ENCODE results near the gene BAHD1. TPM values are rescaled to one million over a fixed set of nuclear protein-coding genes. Genes with fewer than 3 reads are reported as not detected.

The BAHD1 gene
- total and polyA plus RNA-seq, 2 donors (not counting 1 experiment from before 2014, with no cell fraction given), result 15.0 to 34.7 TPM

GRCh38 chr15:40463886-40464545 lies 23.3 kb downstream of the BAHD1 start:
- Mint-ChIP-seq H3K27ac (no peak overlapping the region), H3K27me3 (no peaks in the 10 kb centered on the region), H3K4me1 (no peaks in the 10 kb centered on the region), H3K9me3 (ENCODE audit: insufficient read depth) (no peaks in the 10 kb centered on the region), H3K4me3 (no peak overlapping the region)
- ChIA-PET CTCF (interaction anchor here (1.0 to 1.8 kb wide), 2 partner anchors 10 to 119 kb away, joined by 3 to 4 read pairs; no protein-coding TSS in a partner anchor), POLR2A (interaction anchor here (0.6 kb wide), 1 partner anchor 156 kb away, joined by 3 read pairs; the partner anchor contains the start of gene PLCB2)
- Histone ChIP-seq H3K4me1 (ENCODE audit: control insufficient read depth in 2 of 2, insufficient read depth in 2 of 2, low read length in 2 of 2) (no peaks in the 10 kb centered on the region), H3K9me3 (ENCODE audit: control extremely low read depth in 1 of 3, control insufficient read depth in 2 of 3, insufficient read depth in 1 of 3, low read length in 2 of 3) (no peaks in the 10 kb centered on the region), H3K36me3 (replicated peaks in 1 of 2; ENCODE audit: control extremely low read depth in 1 of 2, control insufficient read depth in 1 of 2, extremely low read depth in 1 of 2, insufficient read depth in 2 of 2, low read length in 1 of 2) (peaks cover 0 to 68% of the 10 kb centered on the region in 2 experiments), H3K79me2 (ENCODE audit: control insufficient read depth, insufficient read depth, low read length) (peaks cover 13% of the 10 kb centered on the region), H3K27ac (ENCODE audit: low read length in 2 of 2) (no peak overlapping the region), H3K4me2 (replicated peaks; ENCODE audit: low read depth, low read length, poor library complexity, severe bottlenecking) (no peak overlapping the region), H3K4me3 (ENCODE audit: control extremely low read depth in 1 of 5, extremely low read depth in 1 of 5, insufficient read depth in 1 of 5, low read depth in 2 of 5, low read length in 4 of 5) (no peak overlapping the region), H3K27me3 (replicated peaks in 1 of 4; ENCODE audit: control extremely low read depth in 1 of 4, control insufficient read depth in 3 of 4, insufficient read depth in 4 of 4, low read length in 3 of 4) (no peaks in the 10 kb centered on the region), H3K9ac (ENCODE audit: low read length) (no peak overlapping the region), H2AFZ (ENCODE audit: insufficient read depth, low read depth, low read length, poor library complexity, severe bottlenecking) (no peak overlapping the region), H4K20me1 (ENCODE audit: control insufficient read depth, insufficient read depth, low read length, poor library complexity, severe bottlenecking) (peaks cover 18% of the 10 kb centered on the region)
- WGBS (ENCODE audit: insufficient coverage), result 96% methylated on average over 12 of the region's 14 CpGs
- DNase-seq, result no peak
- TF ChIP-seq EZH2 (IDR thresholded peaks at IDR 0.05; ENCODE audit: borderline replicate concordance, insufficient read depth, low read depth, low read length, poor library complexity, severe bottlenecking), result no peak
- ATAC-seq (ENCODE audit: low read depth), result no peak
- intact Hi-C loops (cut with micrococcal nuclease), result no loop called here

GRCh38 chr15:40464595-40465185 lies 23.9 kb downstream of the BAHD1 start:
- Histone ChIP-seq H3K27ac (ENCODE audit: low read length in 2 of 2) (no peak overlapping the region), H3K4me2 (replicated peaks; ENCODE audit: low read depth, low read length, poor library complexity, severe bottlenecking) (no peak overlapping the region), H3K9ac (ENCODE audit: low read length) (no peak overlapping the region), H4K20me1 (ENCODE audit: control insufficient read depth, insufficient read depth, low read length, poor library complexity, severe bottlenecking) (peaks cover 12% of the 10 kb centered on the region), H3K4me1 (ENCODE audit: control insufficient read depth in 2 of 2, insufficient read depth in 2 of 2, low read length in 2 of 2) (no peaks in the 10 kb centered on the region), H2AFZ (ENCODE audit: insufficient read depth, low read depth, low read length, poor library complexity, severe bottlenecking) (no peak overlapping the region), H3K27me3 (replicated peaks in 1 of 4; ENCODE audit: control extremely low read depth in 1 of 4, control insufficient read depth in 3 of 4, insufficient read depth in 4 of 4, low read length in 3 of 4) (no peaks in the 10 kb centered on the region), H3K9me3 (ENCODE audit: control extremely low read depth in 1 of 3, control insufficient read depth in 2 of 3, insufficient read depth in 1 of 3, low read length in 2 of 3) (no peaks in the 10 kb centered on the region), H3K36me3 (replicated peaks in 1 of 2; ENCODE audit: control extremely low read depth in 1 of 2, control insufficient read depth in 1 of 2, extremely low read depth in 1 of 2, insufficient read depth in 2 of 2, low read length in 1 of 2) (peaks cover 0 to 62% of the 10 kb centered on the region in 2 experiments), H3K79me2 (ENCODE audit: control insufficient read depth, insufficient read depth, low read length) (peaks cover 6% of the 10 kb centered on the region), H3K4me3 (ENCODE audit: control extremely low read depth in 1 of 5, extremely low read depth in 1 of 5, insufficient read depth in 1 of 5, low read depth in 2 of 5, low read length in 4 of 5) (no peak overlapping the region)
- no peak for ATAC-seq (ENCODE audit: low read depth)
- intact Hi-C loops (cut with micrococcal nuclease), result no loop called here
- WGBS (ENCODE audit: insufficient coverage), result no CpG with 5 or more reads among the region's 3 CpGs
- ChIA-PET CTCF (no interaction called here), POLR2A (interaction anchor here (0.6 kb wide), 1 partner anchor 157 kb away, joined by 3 read pairs; the partner anchor contains the start of gene PLCB2)
- Mint-ChIP-seq H3K4me1 (no peaks in the 10 kb centered on the region), H3K27ac (no peak overlapping the region), H3K27me3 (no peaks in the 10 kb centered on the region), H3K4me3 (no peak overlapping the region), H3K9me3 (ENCODE audit: insufficient read depth) (no peaks in the 10 kb centered on the region)
- no peak for DNase-seq
- TF ChIP-seq EZH2 (IDR thresholded peaks at IDR 0.05; ENCODE audit: borderline replicate concordance, insufficient read depth, low read depth, low read length, poor library complexity, severe bottlenecking), result no peak
- no peak for TF ChIP-seq CTCF (IDR thresholded peaks at IDR 0.05)

Measured in B cell (primary cell).